ENCODE results near the gene CTRB1. TPM values are rescaled to one million over a fixed set of nuclear protein-coding genes. Genes with fewer than 3 reads are reported as not detected.

The CTRB1 gene
- total and polyA plus RNA-seq, 2 of the 8 experiments (the other 6 are each of a cell fraction or from before 2014, with no cell fraction given): not detected

- TF ChIP-seq CHD7 (IDR thresholded peaks at IDR 0.05; ENCODE audit: insufficient replicate concordance, low read length) (no peak), CREB1 (IDR thresholded peaks at IDR 0.05) (no peak), ASH2L (IDR thresholded peaks at IDR 0.05; ENCODE audit: low read length) (no peak), RBBP5 (IDR thresholded peaks at IDR 0.05; ENCODE audit: borderline replicate concordance, low read depth, low read length) (no peak), CEBPB (IDR thresholded peaks at IDR 0.05; ENCODE audit: low read depth, low read length) (no peak), EZH2 (IDR thresholded peaks at IDR 0.05; ENCODE audit: low read depth, low read length, severe bottlenecking) (no peak), SRF (IDR thresholded peaks at IDR 0.05; ENCODE audit: low read depth, low read length) (no peak), NRF1 (IDR thresholded peaks at IDR 0.05; ENCODE audit: low read depth, low read length) (no peak), RFX5 (IDR thresholded peaks at IDR 0.05; ENCODE audit: borderline replicate concordance, low read depth, low read length) (no peak), HDAC2 (IDR thresholded peaks at IDR 0.05; ENCODE audit: borderline replicate concordance in 1 of 2, low read depth in 2 of 2, low read length in 2 of 2) (no peak), CHD2 (IDR thresholded peaks at IDR 0.05; ENCODE audit: low read length) (no peak)
- TF ChIP-seq, protein P1, sequence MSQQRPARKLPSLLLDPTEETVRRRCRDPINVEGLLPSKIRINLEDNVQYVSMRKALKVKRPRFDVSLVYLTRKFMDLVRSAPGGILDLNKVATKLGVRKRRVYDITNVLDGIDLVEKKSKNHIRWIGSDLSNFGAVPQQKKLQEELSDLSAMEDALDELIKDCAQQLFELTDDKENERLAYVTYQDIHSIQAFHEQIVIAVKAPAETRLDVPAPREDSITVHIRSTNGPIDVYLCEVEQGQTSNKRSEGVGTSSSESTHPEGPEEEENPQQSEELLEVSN (IDR thresholded peaks at IDR 0.05): no peak
Measured at GRCh38 chr16:75198135-75198600, 20.6 kb upstream of the CTRB1 start (continued).
